AG10803 (cell line): ENCODE results near the gene MYBPC3.

Source experiments
- DNase-seq: peaks from one replicate; pipeline ENCODE4 v3.0.0; 2010; ENCODE audit warnings: low read depth
- H3K4me3 ChIP-seq: 2 replicates; pipeline ENCODE4 v1.5.1; 2011; ENCODE audit warnings: mild to moderate bottlenecking, low read length, control low read depth
- CTCF ChIP-seq: conservative IDR thresholded peaks from 2 replicates; pipeline ENCODE4 v1.5.1; 2011; ENCODE audit warnings: mild to moderate bottlenecking, low read length, control low read depth, inconsistent platforms

Gene MYBPC3

DNA sequence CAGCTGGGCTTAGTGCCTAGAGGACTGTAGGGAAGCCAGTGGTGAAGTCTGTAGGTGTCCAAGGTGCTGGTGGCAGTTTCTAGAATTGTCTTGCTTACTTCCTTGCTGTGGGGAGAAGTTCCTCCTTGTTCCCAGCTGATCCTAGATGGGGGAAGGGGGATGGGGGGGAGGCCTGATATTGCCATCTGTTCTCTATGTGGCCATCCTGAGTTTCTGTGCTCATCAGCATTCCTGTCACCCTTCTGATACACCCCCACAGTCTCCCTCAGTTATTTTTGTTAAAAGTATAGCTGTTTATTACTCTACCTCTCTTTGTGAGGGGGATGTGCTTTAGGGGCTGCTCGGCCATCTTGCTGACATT lies 46.0 kb downstream of the MYBPC3 start:
- DNase-seq = no peak
- TF ChIP-seq CTCF = no peak
- no peak overlapping the region for H3K4me3 ChIP-seq

DNA sequence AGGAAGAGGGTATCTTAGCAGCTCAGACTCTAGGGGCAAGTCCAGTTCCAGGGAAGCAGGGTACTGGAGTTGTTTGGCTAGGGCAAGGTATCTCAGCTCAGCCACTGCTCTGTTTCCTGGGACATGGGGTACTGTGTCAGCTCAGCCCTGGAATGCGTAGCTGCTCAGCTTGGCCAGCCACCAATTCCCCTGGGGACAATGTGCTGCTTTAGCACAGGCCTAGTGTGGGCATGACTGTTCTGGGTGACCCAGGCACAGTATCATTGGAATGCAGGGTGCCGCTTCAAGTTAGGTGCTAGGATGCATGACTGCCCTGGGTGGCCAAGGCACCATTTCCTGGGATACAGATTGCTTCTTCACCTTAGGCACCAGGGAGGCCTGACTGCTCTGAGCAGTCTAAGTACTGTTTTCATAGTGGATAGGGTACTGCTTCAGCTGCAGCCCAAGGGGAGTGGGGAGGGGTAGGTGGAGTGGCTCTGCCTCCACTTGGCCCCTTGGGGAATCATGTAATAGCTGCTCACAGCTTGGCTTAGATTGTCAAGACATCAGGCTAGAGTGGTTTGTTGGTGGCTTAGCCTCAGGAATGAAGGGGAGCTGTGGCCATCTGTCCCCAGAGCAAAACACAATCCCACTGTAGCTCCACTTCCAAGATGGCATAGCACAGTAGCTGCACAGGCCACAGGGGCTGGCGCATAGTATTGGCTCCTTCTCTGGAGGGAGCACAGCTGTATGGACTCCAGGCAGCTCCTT lies 46.6 kb downstream of the MYBPC3 start:
- H3K4me3 ChIP-seq = no peak overlapping the region
- DNase-seq = peak; percentile 9

GRCh38 chr11:47302853-47303252 lies 49.6 kb downstream of the MYBPC3 start:
- no peak overlapping the region for H3K4me3 ChIP-seq
- no peak for TF ChIP-seq CTCF
- DNase-seq = no peak

More for the DNA sequence above, 46.6 kb downstream of the MYBPC3 start:
- TF ChIP-seq CTCF = no peak

GRCh38 chr11:47299078-47299477 lies 53.4 kb downstream of the MYBPC3 start:
- no peak for TF ChIP-seq CTCF
- DNase-seq = no peak
- no peak overlapping the region for H3K4me3 ChIP-seq

- DNase-seq = no peak
- TF ChIP-seq CTCF = no peak
- no peak overlapping the region for H3K4me3 ChIP-seq
Measured at GRCh38 chr11:47296045-47296444, 56.5 kb downstream of the MYBPC3 start.

DNA sequence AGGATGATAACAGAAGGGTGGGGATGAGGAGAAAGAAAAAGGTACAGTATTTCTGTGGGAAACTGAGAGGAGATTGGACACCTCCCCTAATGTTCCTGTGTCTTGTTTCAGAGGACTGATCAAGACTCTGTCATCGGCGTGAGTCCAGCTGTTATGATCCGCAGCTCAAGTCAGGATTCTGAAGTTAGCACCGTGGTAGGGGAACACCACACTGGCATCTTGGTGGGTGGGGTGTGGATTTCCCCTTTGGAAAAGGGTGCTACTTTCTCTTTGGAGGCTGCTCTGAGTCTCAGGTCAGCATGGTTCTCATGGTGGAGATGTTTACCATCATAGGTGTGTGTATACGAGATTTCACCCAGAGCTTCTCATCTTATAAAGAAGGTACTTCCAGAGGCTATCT lies 57.1 kb downstream of the MYBPC3 start:
- TF ChIP-seq CTCF = no peak
- no peak overlapping the region for H3K4me3 ChIP-seq
- no peak for DNase-seq

DNA sequence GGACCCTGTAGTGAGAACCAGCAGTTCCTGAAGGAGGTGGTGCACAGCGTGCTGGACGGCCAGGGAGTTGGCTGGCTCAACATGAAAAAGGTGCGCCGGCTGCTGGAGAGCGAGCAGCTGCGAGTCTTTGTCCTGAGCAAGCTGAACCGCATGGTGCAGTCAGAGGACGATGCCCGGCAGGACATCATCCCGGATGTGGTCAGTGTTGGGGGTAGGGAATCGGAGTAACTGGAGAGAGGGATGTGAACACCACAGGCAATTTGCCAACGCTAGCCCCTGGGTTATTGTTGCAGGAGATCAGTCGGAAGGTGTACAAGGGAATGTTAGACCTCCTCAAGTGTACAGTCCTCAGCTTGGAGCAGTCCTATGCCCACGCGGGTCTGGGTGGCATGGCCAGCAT lies 62.6 kb downstream of the MYBPC3 start:
- H3K4me3 ChIP-seq = no peak overlapping the region
- TF ChIP-seq CTCF = no peak
- no peak for DNase-seq
